ENCODE results near the gene PCDH12.

PCDH12 gene

DNA sequence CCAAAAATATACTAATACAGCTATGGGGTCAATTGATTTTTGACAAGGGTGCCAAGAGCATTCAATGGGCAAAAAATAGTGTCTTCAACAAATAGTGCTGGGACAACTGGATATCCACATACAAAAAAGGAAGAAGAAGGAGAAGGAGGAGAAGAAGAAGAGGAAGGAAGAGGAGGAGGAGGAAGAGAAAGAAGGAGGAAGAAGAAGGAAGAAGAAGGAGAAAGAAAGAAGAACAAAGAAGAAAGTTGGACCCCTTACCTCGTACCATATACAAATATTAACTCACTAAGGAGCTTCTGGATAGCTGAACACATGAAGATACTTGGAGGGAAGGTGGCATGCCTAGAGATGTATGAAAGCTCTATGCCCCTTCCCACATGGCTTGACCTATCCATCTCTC, 51.5 kb downstream of the PCDH12 start:
- no peak for DNase-seq

DNA sequence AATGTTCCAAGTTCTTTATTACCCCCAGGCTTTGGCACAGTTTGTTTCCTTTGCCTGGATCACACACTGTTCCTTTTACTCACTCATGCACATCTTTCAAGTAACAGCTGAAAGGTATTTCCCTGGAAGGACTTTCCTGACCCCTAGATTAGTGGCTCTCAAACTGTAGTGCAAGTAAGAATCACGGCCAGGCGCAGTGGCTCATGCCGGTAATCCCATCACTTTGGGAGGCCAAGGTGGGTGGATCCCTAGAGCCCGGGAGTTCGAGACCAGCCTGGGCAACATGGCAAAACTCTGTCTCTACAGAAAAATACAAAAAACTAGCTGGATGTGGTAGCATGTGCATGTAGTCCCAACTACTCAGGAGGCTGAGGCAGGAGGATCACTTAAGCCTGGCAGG, 53.5 kb downstream of the PCDH12 start:
- no peak for DNase-seq

DNA sequence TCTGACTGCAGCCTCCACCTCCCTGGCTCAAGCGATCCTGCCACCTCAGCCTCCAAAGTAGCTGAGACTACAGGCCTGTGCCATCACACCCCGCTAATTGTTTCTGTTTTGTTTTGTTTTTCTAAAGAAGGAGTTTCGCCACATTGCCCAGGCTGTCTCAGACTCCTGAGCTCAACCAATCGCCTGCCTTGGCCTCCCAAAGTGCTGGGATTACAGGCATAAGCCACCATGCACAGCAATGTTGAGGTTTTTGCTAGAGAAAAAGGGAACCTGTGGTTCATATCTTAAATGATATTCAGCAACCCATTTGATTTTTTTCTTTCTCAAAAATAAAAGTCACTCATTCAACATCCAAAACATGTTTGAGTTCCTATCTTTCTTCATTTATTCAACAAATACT, 54.7 kb downstream of the PCDH12 start:
- DNase-seq = no peak

DNA sequence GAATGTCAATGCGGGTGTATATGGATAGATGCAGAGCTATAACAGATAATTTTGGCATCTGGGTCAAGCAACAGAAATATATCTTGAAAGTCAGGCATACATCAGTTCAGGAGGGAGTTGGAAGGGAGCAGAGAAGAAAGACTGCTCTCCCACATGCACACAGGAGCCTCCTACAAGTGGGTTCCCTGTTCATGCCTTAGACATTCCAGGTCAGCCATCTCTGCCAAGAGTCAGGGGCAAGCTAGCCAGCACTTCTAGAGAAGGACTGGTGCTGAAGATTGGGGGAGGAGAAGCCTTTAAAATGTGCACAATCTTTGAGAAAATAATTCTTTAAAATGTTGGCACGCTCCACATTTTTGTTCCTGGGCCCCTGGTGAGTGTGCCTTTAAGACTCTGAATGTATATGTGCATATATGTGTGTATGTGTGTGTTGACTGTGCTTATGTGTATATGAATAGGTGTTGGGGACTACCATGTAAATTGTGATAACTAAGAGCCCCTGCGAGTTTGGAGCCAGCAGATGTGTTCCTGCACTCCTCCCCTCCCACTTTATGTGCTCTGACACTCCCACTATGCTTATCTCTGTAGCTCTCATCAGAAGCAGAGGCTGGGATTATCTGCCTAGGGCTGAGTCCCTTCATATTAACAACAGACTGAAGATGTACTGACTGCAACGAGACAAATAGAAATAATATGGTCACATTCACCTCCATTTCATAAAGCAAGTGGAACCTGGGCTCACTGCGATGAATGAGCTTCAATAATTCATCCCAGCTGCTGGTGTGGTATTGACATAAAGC, 55.8 kb downstream of the PCDH12 start:
- no peak for DNase-seq

DNA sequence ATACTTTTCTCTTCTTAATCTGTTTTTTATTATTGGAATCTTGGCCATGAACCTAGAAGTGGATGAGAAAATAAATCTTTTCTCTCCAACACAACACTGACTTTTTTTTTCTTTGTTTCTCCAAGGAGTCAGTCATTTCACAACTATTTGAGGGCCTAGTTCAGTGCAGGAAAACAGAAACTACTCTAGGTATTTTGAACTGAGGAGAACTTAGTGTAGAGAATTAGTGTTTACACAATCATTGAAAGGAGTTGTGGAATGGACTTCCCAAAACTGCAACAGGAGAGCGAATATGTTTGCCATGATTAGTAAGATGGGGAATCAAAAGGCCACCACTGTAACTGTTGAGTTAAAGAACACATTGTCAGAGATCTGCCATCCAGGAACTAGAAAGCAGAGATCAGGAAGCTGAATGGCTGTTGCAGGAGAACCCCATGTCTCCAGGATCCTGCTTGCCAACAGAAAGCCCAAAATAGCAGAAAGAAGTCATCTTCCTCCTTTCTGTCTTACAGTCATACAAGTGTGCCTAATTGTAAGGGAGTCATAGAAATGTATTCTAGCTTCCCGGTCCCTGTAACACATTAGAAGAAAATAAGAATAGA, 59.5 kb downstream of the PCDH12 start:
- DNase-seq = no peak

DNA sequence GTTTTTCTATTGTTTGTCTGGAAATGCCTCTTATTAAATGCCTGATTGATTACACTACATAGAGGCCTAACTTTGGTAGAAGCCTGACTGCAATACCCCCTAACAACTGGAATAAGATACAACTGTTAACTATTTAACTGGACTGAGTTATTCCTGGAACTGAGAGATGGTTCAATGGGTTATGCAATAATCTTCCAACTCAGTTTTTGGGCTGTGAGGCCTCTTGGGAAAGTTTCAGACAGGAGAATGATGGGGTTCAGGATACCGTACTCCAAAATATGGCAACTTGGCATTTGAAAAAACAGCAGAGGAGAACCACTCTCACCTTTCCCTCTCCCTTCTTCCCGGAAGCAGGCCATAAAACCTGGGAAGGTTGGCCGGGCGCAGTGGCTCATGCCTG, 60.6 kb downstream of the PCDH12 start:
- no peak for DNase-seq
